HepG2 (cell line): ENCODE measurements around the gene MAPK10.

Experiments used
- HNRNPLL ChIP-seq: fragments of 200-400 bp; formaldehyde crosslinking; IDR thresholded peaks from 2 replicates; pipeline ENCODE4 v1.6.1; 2017; ENCODE audit warnings: mild to moderate bottlenecking, low read depth, low read length; ENCODE audit not compliant: poor library complexity, severe bottlenecking
- NFYB ChIP-seq: sonication (generic); formaldehyde crosslinking; IDR thresholded peaks from 2 replicates; pipeline ENCODE4 v1.4.0; 2020; ENCODE audit warnings: missing genetic modification reagents
- PRPF4 ChIP-seq: fragments of 200-400 bp; formaldehyde crosslinking; IDR thresholded peaks from 2 replicates; pipeline ENCODE4 v1.6.1; 2016; ENCODE audit warnings: low read length, low read depth; ENCODE audit not compliant: poor library complexity, severe bottlenecking
- SOX6 ChIP-seq, 2 experiments: fragments of 450-650 bp in 1 of 2; sonication (generic) in 1 of 2; formaldehyde crosslinking in 1 of 2; IDR thresholded peaks; 2 replicates each; pipeline versions ENCODE4 v1.4.0 to v1.6.1; 2017 to 2020; ENCODE audit warnings: antibody characterized with exemption in 1 of 2, mild to moderate bottlenecking in 1 of 2, missing genetic modification reagents in 1 of 2
- ZNF143 ChIP-seq: sonication (generic); formaldehyde crosslinking; IDR thresholded peaks from 2 replicates; pipeline ENCODE4 v1.4.0; 2020; ENCODE audit warnings: missing genetic modification reagents
- ZNF530 ChIP-seq: sonication (generic); formaldehyde crosslinking; IDR thresholded peaks from 2 replicates; pipeline ENCODE4 v1.5.0; 2020; ENCODE audit warnings: low read depth, mild to moderate bottlenecking, missing genetic modification reagents
- TF ChIP-seq, protein P1 (sequence below): sonication (generic); formaldehyde crosslinking; IDR thresholded peaks from 2 replicates; pipeline ENCODE4 v1.5.0; 2020; ENCODE audit warnings: mild to moderate bottlenecking, missing genetic modification reagents, moderate library complexity
- TF ChIP-seq, protein P2 (sequence below): sonication (generic); formaldehyde crosslinking; IDR thresholded peaks from 2 replicates; pipeline ENCODE4 v1.8.0; 2023; ENCODE audit warnings: mild to moderate bottlenecking, missing genetic modification reagents
- TF ChIP-seq, protein P3 (sequence below): sonication (generic); formaldehyde crosslinking; IDR thresholded peaks from 2 replicates; pipeline ENCODE4 v1.4.0; 2020; ENCODE audit warnings: missing genetic modification reagents, mild to moderate bottlenecking, borderline replicate concordance
- TF ChIP-seq, protein P4 (sequence below): sonication (generic); formaldehyde crosslinking; IDR thresholded peaks from 2 replicates; pipeline ENCODE4 v1.4.0; 2020; ENCODE audit warnings: missing genetic modification reagents, borderline replicate concordance
- TF ChIP-seq, protein P5 (sequence below): sonication (generic); formaldehyde crosslinking; IDR thresholded peaks from 2 replicates; pipeline ENCODE4 v1.4.0; 2020; ENCODE audit warnings: low read depth, mild to moderate bottlenecking, missing genetic modification reagents
- TF ChIP-seq, protein P6 (sequence below): sonication (generic); formaldehyde crosslinking; IDR thresholded peaks from 2 replicates; pipeline ENCODE4 v1.8.1; 2023; ENCODE audit warnings: missing genetic modification reagents, inconsistent platforms, borderline replicate concordance
- TF ChIP-seq, protein P7 (sequence below): sonication (generic); formaldehyde crosslinking; IDR thresholded peaks from 2 replicates; pipeline ENCODE4 v1.4.0; 2020; ENCODE audit warnings: missing genetic modification reagents
- TF ChIP-seq, protein P8 (sequence below): sonication (generic); formaldehyde crosslinking; IDR thresholded peaks from 2 replicates; pipeline ENCODE4 v1.4.0; 2020; ENCODE audit warnings: missing genetic modification reagents

DNA sequence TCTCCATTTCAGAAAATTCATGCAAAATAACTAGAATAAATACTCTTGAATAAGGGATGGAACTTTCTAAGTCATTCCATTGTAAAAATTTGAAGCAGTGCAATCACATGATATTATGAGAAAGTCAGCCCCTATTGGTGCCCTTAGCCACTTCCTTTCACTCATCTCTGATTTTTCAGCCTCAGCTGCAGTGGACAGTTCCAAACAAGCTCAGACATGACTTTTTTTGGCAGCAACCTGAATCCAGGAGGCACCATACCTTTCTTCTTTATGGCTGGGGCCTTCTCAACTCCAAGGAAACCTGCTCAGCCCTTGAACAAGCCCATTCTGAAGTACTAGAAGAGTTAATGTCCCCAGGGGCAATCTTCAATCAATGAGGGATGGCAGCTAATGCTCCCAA is 40.5 kb downstream of the MAPK10 start:
- TF ChIP-seq, protein P1, sequence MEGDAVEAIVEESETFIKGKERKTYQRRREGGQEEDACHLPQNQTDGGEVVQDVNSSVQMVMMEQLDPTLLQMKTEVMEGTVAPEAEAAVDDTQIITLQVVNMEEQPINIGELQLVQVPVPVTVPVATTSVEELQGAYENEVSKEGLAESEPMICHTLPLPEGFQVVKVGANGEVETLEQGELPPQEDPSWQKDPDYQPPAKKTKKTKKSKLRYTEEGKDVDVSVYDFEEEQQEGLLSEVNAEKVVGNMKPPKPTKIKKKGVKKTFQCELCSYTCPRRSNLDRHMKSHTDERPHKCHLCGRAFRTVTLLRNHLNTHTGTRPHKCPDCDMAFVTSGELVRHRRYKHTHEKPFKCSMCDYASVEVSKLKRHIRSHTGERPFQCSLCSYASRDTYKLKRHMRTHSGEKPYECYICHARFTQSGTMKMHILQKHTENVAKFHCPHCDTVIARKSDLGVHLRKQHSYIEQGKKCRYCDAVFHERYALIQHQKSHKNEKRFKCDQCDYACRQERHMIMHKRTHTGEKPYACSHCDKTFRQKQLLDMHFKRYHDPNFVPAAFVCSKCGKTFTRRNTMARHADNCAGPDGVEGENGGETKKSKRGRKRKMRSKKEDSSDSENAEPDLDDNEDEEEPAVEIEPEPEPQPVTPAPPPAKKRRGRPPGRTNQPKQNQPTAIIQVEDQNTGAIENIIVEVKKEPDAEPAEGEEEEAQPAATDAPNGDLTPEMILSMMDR, result no peak
- TF ChIP-seq PRPF4, result no peak
- TF ChIP-seq, protein P2, sequence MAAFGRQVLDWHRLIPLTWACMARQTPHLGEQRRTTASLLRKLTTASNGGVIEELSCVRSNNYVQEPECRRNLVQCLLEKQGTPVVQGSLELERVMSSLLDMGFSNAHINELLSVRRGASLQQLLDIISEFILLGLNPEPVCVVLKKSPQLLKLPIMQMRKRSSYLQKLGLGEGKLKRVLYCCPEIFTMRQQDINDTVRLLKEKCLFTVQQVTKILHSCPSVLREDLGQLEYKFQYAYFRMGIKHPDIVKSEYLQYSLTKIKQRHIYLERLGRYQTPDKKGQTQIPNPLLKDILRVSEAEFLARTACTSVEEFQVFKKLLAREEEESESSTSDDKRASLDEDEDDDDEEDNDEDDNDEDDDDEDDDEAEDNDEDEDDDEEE (CRISPR knock-in tag), result no peak
- TF ChIP-seq, protein P3, sequence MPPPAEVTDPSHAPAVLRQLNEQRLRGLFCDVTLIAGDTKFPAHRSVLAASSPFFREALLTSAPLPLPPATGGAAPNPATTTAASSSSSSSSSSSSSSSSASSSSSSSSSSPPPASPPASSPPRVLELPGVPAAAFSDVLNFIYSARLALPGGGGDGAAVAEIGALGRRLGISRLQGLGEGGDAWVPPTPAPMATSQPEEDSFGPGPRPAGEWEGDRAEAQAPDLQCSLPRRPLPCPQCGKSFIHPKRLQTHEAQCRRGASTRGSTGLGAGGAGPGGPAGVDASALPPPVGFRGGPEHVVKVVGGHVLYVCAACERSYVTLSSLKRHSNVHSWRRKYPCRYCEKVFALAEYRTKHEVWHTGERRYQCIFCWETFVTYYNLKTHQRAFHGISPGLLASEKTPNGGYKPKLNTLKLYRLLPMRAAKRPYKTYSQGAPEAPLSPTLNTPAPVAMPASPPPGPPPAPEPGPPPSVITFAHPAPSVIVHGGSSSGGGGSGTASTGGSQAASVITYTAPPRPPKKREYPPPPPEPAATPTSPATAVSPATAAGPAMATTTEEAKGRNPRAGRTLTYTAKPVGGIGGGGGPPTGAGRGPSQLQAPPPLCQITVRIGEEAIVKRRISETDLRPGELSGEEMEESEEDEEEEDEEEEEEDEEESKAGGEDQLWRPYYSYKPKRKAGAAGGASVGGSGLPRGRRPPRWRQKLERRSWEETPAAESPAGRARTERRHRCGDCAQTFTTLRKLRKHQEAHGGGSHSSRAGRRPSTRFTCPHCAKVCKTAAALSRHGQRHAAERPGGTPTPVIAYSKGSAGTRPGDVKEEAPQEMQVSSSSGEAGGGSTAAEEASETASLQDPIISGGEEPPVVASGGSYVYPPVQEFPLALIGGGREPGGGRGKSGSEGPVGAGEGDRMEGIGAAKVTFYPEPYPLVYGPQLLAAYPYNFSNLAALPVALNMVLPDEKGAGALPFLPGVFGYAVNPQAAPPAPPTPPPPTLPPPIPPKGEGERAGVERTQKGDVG (CRISPR knock-in tag), result no peak
- no peak for TF ChIP-seq SOX6 (IDR thresholded peaks at IDR 0.05)
- TF ChIP-seq SOX6 (CRISPR knock-in tag; IDR thresholded peaks at IDR 0.05), result no peak
- TF ChIP-seq ZNF530 (CRISPR knock-in tag), result no peak
- TF ChIP-seq, protein P4, sequence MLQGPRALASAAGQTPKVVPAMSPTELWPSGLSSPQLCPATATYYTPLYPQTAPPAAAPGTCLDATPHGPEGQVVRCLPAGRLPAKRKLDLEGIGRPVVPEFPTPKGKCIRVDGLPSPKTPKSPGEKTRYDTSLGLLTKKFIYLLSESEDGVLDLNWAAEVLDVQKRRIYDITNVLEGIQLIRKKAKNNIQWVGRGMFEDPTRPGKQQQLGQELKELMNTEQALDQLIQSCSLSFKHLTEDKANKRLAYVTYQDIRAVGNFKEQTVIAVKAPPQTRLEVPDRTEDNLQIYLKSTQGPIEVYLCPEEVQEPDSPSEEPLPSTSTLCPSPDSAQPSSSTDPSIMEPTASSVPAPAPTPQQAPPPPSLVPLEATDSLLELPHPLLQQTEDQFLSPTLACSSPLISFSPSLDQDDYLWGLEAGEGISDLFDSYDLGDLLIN, result no peak
- TF ChIP-seq NFYB (CRISPR knock-in tag), result no peak
- TF ChIP-seq, protein P5, sequence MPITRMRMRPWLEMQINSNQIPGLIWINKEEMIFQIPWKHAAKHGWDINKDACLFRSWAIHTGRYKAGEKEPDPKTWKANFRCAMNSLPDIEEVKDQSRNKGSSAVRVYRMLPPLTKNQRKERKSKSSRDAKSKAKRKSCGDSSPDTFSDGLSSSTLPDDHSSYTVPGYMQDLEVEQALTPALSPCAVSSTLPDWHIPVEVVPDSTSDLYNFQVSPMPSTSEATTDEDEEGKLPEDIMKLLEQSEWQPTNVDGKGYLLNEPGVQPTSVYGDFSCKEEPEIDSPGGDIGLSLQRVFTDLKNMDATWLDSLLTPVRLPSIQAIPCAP (CRISPR knock-in tag), result no peak
- no peak for TF ChIP-seq HNRNPLL
- no peak for TF ChIP-seq ZNF143
- TF ChIP-seq, protein P6, sequence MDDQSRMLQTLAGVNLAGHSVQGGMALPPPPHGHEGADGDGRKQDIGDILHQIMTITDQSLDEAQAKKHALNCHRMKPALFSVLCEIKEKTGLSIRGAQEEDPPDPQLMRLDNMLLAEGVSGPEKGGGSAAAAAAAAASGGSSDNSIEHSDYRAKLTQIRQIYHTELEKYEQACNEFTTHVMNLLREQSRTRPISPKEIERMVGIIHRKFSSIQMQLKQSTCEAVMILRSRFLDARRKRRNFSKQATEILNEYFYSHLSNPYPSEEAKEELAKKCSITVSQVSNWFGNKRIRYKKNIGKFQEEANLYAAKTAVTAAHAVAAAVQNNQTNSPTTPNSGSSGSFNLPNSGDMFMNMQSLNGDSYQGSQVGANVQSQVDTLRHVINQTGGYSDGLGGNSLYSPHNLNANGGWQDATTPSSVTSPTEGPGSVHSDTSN (CRISPR knock-in tag), result no peak
- TF ChIP-seq, protein P7, sequence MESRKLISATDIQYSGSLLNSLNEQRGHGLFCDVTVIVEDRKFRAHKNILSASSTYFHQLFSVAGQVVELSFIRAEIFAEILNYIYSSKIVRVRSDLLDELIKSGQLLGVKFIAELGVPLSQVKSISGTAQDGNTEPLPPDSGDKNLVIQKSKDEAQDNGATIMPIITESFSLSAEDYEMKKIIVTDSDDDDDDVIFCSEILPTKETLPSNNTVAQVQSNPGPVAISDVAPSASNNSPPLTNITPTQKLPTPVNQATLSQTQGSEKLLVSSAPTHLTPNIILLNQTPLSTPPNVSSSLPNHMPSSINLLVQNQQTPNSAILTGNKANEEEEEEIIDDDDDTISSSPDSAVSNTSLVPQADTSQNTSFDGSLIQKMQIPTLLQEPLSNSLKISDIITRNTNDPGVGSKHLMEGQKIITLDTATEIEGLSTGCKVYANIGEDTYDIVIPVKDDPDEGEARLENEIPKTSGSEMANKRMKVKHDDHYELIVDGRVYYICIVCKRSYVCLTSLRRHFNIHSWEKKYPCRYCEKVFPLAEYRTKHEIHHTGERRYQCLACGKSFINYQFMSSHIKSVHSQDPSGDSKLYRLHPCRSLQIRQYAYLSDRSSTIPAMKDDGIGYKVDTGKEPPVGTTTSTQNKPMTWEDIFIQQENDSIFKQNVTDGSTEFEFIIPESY (CRISPR knock-in tag), result no peak
- TF ChIP-seq, protein P8, sequence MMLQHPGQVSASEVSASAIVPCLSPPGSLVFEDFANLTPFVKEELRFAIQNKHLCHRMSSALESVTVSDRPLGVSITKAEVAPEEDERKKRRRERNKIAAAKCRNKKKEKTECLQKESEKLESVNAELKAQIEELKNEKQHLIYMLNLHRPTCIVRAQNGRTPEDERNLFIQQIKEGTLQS (CRISPR knock-in tag), result no peak
